ENCODE data around the gene KRT81. TPM values are rescaled to one million over a fixed set of nuclear protein-coding genes. Genes with fewer than 3 reads are reported as not detected.
"Not testable (repeated sequence)": the region's sequence is repeated elsewhere in the genome, so short reads cannot be mapped to it uniquely, and the experiment has no call there.

Gene KRT81
- total RNA-seq, 1 donor from 2014 or later, result 0.83 TPM

DNA sequence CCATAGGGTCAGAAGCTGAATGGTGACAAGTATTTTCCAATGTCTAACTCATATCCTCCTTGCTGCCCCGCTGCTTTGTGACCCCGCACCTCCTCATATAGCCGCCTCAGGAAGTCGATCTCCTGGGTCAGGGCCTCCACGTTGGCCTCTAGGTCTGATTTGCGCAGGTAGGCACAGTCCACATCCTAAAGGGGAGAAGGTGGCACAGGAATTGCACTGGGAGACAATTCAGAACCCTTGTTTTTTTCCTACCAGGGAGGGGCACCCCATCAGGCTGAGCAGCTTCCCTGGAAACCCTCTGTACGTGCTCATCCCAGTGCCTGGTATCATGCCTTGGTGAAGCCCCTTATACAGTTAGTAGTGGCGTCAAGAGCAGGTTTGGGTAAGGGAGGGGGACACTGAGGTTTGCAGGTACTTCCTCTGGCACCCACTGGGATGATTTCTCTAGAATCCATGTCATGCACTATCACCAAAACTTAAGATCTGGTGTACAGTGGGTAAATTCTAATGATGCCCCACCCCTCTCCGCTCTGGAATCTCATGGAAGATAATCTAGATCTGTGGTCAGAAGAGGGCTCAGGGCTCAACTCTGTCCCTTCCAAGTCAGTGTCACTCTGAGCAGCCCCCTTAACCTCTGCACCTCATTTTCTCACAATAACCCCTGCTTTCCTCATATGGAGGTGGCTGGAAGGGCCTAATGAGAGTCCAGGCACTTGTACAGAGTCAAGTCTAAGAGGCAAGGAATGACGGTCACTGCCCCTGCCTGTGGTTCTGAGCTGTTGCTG, 37.0 kb downstream of the KRT81 start:
- no peak overlapping the region for H3K27ac Mint-ChIP-seq (ENCODE audit: unreplicated experiment)
- no peaks in the 10 kb centered on the region for H3K9me3 Mint-ChIP-seq (ENCODE audit: unreplicated experiment)
- H3K4me1 Mint-ChIP-seq (ENCODE audit: unreplicated experiment), result peaks cover 8% of the 10 kb centered on the region
- no peaks in the 10 kb centered on the region for H3K36me3 Mint-ChIP-seq (ENCODE audit: unreplicated experiment)
- TF ChIP-seq, protein P1, sequence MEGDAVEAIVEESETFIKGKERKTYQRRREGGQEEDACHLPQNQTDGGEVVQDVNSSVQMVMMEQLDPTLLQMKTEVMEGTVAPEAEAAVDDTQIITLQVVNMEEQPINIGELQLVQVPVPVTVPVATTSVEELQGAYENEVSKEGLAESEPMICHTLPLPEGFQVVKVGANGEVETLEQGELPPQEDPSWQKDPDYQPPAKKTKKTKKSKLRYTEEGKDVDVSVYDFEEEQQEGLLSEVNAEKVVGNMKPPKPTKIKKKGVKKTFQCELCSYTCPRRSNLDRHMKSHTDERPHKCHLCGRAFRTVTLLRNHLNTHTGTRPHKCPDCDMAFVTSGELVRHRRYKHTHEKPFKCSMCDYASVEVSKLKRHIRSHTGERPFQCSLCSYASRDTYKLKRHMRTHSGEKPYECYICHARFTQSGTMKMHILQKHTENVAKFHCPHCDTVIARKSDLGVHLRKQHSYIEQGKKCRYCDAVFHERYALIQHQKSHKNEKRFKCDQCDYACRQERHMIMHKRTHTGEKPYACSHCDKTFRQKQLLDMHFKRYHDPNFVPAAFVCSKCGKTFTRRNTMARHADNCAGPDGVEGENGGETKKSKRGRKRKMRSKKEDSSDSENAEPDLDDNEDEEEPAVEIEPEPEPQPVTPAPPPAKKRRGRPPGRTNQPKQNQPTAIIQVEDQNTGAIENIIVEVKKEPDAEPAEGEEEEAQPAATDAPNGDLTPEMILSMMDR (IDR thresholded peaks at IDR 0.05), result no peak
- no peak overlapping the region for H3K4me3 Mint-ChIP-seq (ENCODE audit: unreplicated experiment)
- no peaks in the 10 kb centered on the region for H3K27me3 Mint-ChIP-seq (ENCODE audit: unreplicated experiment)
- DNase-seq (ENCODE audit: extremely low spot score, unreplicated experiment), result no peak

DNA sequence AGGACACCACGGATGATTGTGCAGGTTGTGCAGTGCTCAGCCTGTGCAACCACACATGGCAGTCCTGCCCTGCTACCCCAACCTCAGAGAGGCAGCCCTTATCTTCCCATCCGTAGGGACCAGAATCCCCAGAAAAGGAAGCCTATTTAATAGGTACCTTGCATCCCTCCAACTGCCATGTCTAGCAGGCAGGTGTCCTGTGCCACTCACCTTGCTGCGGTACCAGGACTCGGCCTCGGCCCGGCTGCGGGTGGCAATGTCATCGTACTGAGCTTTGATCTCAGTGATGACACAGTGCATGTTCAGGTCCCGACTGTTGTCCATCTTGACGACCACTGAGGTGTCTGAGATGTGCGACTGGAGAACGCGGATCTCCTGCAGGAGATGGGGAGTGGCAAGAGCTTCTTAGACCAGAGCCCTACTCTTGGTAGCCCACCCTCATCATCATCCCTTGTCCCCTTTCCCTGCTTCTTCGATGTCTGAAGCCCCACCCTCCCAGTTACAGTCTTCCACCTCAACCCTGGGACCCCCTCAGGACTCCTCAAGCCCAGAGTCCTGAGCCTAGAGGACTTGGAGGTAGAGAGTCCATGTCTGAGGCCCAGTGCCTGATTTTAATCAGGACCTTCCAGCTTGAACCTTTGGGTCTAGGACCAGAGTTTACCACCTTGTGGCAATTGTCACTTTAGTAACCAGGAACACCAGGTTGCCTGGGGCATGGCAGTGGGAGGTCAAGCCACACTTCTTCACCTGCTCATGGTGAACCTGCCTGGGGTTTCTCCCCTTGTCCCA, 37.7 kb downstream of the KRT81 start:
- no peak overlapping the region for H3K27ac Mint-ChIP-seq (ENCODE audit: unreplicated experiment)
- H3K4me3 Mint-ChIP-seq (ENCODE audit: unreplicated experiment), result no peak overlapping the region
- H3K36me3 Mint-ChIP-seq (ENCODE audit: unreplicated experiment), result no peaks in the 10 kb centered on the region
- DNase-seq (ENCODE audit: extremely low spot score, unreplicated experiment), result no peak
- H3K9me3 Mint-ChIP-seq (ENCODE audit: unreplicated experiment), result no peaks in the 10 kb centered on the region
- H3K27me3 Mint-ChIP-seq (ENCODE audit: unreplicated experiment), result no peaks in the 10 kb centered on the region
- TF ChIP-seq, protein P1 (IDR thresholded peaks at IDR 0.05), result no peak
- peaks cover 16% of the 10 kb centered on the region for H3K4me1 Mint-ChIP-seq (ENCODE audit: unreplicated experiment)

DNA sequence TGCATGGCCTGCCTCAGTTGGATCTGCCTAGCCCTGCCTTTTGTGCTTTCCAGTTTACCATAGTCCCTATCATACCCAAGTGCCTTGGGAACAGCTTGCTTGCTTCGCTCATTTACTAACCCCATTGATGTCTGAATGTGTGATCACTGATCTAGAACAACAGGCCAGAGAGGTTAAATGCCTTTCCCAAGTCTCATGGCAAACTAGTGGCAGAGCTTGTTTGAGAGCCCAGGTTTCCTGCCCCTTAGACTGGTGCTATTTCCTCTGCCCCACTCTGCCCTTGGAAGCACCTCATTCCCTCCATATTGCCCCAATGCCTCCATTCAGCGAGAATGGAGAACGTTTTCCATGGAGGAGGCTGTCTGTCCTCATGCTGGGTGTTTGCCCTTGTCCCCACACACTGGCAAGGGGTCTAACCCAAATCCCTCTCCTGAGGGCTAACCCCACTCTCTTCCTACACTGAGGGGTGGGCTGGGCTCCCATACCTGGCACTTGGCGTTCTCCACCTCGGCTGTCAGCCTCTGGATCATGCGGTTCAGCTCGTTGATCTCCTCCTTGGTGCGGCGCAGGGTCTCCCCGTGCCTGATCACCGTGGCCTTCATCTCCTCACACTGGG, 38.5 kb downstream of the KRT81 start:
- no peaks in the 10 kb centered on the region for H3K36me3 Mint-ChIP-seq (ENCODE audit: unreplicated experiment)
- H3K4me1 Mint-ChIP-seq (ENCODE audit: unreplicated experiment), result peaks cover 21% of the 10 kb centered on the region
- no peaks in the 10 kb centered on the region for H3K9me3 Mint-ChIP-seq (ENCODE audit: unreplicated experiment)
- DNase-seq (ENCODE audit: extremely low spot score, unreplicated experiment), result no peak
- TF ChIP-seq, protein P1 (IDR thresholded peaks at IDR 0.05), result no peak
- no peak overlapping the region for H3K4me3 Mint-ChIP-seq (ENCODE audit: unreplicated experiment)
- no peaks in the 10 kb centered on the region for H3K27me3 Mint-ChIP-seq (ENCODE audit: unreplicated experiment)
- H3K27ac Mint-ChIP-seq (ENCODE audit: unreplicated experiment), result no peak overlapping the region

DNA sequence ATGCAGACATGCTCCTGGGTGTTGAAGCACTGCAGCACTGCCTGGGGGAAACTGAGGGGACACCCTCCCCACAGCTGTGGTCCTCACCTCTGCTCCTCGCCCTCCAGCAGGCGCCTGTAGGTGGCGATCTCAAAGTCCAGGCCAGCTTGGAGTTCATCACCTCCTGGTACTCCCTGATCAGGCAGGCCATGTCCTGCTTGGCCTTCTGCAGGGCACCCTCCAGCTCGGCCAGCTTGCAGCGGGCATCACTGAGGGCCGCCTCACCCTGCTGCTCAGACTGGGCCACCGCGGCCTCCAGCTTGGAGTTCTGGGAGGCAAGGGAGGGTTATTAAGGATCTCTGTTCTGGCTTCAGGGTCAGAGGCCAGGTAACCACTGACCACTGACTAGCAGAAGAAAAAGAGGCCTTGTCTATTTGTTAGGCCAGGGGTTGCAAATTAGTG, 39.1 kb downstream of the KRT81 start:
- H3K27ac Mint-ChIP-seq (ENCODE audit: unreplicated experiment); H3K27me3 Mint-ChIP-seq (ENCODE audit: unreplicated experiment); H3K4me3 Mint-ChIP-seq (ENCODE audit: unreplicated experiment); DNase-seq (ENCODE audit: extremely low spot score, unreplicated experiment); H3K9me3 Mint-ChIP-seq (ENCODE audit: unreplicated experiment); H3K36me3 Mint-ChIP-seq (ENCODE audit: unreplicated experiment): not testable (repeated sequence)
- peaks cover 27% of the 10 kb centered on the region for H3K4me1 Mint-ChIP-seq (ENCODE audit: unreplicated experiment)
- TF ChIP-seq, protein P1 (IDR thresholded peaks at IDR 0.05), result peak; percentile 27

All from osteocyte (in vitro differentiated cells).